HG02798 (cell line): ENCODE data around the gene UBE2N.

Source experiments
- ATAC-seq: cut with Tn5 transposase; IDR thresholded peaks from one replicate; pipeline ENCODE4 v1.9.1; 2021; ENCODE audit warnings: mild to moderate bottlenecking; ENCODE audit not compliant: unreplicated experiment, poor library complexity

Gene UBE2N

DNA sequence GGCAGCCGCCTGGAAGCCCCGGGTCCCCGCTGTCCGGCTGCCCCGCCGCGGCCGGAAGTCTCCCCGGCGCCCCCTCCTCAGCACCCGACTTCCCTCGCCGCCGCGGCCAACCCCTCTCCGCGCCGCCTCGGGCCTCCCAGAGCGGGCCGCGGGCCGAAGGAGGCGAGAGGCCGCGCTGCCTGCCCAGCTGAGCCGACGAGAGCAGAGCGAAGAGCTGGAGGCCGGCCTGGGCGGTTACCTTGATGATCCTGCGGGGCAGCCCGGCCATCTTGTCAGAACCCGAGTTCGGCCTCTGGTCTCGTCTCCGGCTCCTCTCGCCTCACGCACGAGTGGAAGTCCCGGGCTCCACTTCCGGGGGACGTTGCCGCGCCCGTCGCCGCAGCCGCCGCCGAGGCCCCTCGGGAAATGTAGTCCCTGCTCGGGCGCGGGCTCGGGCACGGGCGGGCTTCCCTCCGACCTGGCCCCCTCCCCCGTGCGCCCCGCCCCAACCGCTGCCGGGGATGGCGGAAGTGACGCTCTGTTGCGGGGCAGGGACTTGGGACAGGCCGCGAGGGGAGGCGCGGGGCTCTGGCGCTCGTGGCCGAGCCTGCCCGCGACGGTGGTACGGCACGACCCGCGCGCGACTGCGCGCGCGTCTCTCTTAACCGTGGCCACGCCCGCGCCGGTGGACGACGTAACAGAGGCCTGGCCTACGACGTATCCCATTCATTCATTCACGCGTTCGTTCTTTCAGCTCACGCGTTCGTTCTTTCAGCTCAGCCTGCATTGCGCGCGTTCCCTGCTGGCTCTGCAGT is at the start of gene UBE2N:
Gene UBE2N (minus strand): TSS at position 331 of the 794 bp plus-strand sequence. CDS start 63 bp downstream, at position 268.
- ATAC-seq = peak; percentile 83

GRCh38 chr12:93484315-93484981 is 42.7 kb upstream of the UBE2N start:
- ATAC-seq = no peak

GRCh38 chr12:93483151-93483807 is 41.5 kb upstream of the UBE2N start:
- no peak for ATAC-seq

DNA sequence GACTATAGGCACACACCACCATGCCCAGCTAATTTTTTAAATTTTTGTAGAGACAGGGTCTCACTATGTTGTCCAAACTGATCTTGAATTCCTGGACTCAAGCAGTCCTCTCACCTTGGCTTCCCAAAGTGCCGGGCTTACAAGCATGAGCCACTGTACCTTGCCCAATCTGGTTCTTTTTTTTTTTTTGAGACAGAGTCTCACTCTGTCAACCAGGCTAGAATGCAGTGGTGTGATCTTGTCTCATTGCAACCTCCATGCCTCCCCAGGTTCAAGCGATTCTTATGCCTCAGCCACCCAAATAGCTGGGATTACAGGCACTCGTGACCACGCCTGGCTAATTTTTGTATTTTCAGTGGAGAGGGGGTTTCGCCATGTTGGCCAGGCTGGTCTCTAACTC is 41.0 kb upstream of the UBE2N start:
- no peak for ATAC-seq

GRCh38 chr12:93476555-93476954 is 34.8 kb upstream of the UBE2N start:
- no peak for ATAC-seq

DNA sequence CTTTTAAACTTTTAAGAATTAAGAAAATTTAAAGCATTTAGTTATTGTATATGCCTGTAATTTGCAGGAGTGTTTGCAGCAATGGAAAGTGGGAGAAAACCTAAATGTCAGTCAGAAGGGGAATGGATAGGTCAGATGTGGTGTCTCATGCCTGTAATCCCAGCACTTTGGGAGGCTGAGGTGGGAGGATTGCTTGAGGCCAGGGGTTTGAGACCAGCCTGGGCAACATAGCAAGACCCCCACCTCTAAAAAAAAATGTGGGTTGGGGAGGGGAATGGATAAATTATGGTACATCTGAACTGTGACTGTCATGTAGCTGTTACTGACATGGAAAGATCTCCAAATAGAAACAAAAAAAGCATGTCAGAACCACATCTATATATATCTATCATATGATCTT is 27.6 kb upstream of the UBE2N start:
- no peak for ATAC-seq

- peak; percentile 23 for ATAC-seq
These were observed 26.2 kb upstream of the UBE2N start for GRCh38 chr12:93468008-93468371.

GRCh38 chr12:93467351-93468007 is 25.7 kb upstream of the UBE2N start, which contains the start of gene MRPL42:
TSS of gene MRPL42 (plus strand) at chr12:93467514. CDS start at chr12:93469286, 1,772 bp downstream.
- ATAC-seq = peak; percentile 92

DNA sequence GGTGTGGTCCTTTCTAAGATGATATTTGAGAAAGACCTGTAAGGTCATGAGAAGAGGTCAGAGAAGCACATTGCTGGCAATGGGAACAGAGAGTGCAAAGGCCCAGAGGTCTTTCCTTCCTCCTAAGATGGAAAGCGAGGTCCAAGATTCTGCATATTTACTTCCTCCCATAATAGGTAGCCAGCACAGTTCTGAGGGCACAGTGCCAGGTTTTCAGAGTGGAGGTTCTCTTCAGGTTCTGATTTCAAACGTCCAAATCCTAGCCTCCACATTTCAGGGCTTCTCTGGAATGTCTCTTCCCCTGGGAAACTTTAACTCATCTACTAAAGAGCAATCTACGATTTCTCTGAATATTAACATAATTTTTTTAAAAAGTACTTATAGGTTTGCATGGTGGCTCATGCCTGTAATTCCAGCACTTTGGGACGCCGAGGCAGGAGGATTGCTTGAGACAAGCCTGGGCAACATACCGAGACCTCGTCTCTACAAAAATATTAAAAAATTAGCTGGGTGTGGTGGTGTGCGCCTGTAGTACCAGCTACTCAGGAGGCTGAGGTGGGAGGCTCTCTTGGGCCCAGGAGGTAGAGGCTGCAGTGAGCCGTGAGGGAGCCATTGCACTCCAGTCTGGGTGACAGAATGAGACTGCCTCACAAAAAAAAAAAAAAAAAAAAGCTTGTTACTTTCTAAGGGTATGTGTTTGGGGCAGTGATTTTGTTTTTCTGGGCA is 25.0 kb upstream of the UBE2N start:
- no peak for ATAC-seq

DNA sequence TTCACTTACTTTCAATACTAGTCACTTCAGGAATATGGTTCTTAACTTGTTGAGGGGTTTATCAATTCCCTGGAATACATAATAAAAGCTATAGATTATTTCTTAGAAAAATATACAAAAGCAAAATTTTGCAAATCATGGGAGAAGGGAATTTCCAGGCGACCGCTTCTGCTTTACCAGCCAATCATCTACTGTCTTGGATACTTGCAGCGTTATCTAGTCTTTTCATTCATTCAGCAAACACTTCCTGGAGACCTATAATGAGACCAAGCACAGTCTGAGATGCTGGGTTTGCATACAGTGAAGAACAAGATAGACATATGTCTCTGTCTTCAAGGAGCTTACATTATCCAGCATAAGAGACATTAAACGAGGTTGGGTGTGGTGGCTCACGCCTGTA is 24.1 kb upstream of the UBE2N start:
- ATAC-seq = no peak

- no peak for ATAC-seq
These were observed 19.8 kb upstream of the UBE2N start for GRCh38 chr12:93461503-93461902.

GRCh38 chr12:93460902-93461301 is 19.2 kb upstream of the UBE2N start:
- ATAC-seq = no peak

DNA sequence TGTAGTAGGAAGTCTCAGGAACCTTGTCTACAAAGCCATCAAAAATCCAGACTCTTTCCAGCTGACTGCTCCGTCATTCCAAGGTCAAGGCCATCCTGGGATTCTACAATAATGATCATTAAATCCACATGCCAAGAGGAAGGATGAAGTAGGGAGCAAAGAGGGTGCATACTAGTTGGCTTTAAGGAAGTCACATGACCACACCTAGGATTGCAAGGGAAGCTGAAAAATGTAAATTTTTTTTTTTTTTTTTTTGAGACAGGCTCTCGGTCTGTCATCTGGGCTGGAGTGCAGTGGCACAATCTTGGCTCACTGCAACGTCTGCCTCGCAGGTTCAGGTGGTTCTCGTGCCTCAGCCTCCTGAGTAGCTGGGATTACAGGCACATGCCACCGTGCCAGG is 18.3 kb upstream of the UBE2N start:
- no peak for ATAC-seq

DNA sequence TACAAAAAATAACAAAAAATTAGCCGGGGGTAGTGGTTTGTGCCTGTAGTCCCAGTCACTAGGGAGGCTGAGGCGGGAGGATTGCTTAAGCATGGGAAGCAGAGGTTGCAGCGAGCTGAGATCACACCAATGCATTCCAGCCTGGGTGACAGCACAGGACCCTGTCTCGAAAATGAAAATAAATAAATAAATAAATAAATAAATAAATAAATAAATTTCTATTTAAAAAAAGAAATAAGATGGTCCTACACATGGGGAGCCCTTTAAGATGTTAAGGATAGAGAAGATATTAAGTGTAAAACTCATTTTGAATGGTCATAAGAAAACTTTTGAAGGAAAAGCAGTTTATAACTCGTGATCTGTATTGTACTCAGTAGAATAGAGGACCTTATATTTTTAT is 17.4 kb upstream of the UBE2N start:
- ATAC-seq = no peak

- no peak for ATAC-seq
These were observed 14.3 kb upstream of the UBE2N start for GRCh38 chr12:93456077-93456476.

DNA sequence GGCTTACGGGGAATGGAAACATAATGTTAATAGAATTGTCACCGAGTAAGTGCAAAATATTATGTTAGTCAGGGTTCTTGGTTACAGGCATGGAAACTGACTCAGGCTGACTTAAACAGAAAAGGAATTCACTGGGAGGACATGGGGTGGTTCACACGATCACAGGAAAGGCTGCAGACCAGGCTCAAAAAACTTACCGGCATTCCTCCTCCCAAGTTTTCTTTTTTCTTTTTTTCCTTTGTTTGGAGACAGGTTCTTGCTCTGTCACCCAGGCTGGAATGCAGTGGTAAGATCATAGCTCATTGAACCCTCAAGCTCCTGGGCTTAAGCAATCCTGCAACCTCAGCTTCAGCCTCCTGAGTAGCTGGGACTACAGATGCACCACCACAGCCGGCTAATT is 11.9 kb upstream of the UBE2N start:
- no peak for ATAC-seq

GRCh38 chr12:93451423-93452158 is 9.8 kb upstream of the UBE2N start:
- ATAC-seq = no peak

DNA sequence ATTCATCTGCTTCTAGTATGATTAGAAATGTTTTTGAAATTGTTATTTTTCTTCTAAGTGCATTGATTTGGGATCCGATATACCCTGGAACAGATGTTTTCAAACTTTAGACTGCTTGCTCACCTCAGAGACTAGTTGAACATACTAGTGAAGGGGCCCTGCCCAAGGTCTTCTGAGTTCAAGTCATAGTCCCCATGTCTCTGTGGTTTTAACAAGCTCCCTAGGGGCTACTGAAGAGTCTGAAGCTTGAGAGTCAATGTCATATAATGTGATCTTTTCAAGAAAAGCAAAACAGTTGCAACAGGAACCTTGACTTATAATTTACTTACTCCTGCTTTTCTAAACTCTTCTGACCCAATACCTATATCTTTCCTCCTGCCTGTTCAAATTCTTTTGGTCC is 7.5 kb upstream of the UBE2N start:
- peak; percentile 76 for ATAC-seq

DNA sequence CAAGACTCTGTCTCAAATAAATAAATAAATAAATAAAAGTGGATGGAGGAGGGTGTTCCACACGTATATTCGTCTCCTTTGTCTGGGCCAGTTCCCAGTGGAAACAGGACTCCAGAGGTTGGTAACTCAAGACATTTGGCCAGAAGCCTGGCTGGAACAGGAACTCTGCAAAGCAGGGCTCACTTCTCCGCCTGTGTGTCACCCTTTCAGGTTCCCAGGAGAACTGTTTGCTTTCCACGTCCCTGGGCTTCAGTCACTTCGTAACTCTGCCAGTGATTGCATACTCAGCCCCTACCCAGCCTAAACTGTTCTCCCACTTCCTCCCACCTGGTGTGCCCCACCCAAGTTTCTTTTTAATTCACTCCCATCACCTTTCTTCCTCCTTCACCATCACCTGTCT is 7.0 kb upstream of the UBE2N start:
- ATAC-seq = no peak
